Measurements from ENCODE around the gene HMGCLL1.

The HMGCLL1 gene

DNA sequence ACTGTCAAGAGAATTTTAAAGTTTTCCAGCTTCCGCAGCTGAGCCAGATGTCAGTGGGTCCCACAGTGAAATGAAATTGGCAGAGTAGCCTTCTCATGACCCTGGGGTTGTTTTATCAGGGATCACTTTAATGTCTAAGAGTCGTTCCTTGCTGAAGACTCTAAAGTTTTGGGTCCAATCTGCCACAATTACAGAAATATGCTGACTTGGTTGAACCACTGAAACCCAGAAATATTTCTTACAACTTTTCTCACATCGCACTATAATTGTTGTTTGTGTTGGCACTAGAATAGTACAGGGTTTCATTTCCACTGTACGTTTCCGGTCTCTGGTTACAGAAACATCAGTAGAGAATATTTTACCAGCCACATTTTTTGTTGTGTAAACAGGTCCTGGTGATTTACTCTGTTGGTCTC is 109.0 kb downstream of the HMGCLL1 start:
- CTCF ChIA-PET = no interaction called here
- POLR2A ChIA-PET = interaction anchor here (0.5 kb wide), 1 partner anchor 319 kb away, joined by 3 read pairs; no protein-coding TSS in a partner anchor
- no peak for DNase-seq (ENCODE audit: extremely low spot score)
- TF ChIP-seq ZNF384 (IDR thresholded peaks at IDR 0.05) = no peak
- TF ChIP-seq, protein P1, sequence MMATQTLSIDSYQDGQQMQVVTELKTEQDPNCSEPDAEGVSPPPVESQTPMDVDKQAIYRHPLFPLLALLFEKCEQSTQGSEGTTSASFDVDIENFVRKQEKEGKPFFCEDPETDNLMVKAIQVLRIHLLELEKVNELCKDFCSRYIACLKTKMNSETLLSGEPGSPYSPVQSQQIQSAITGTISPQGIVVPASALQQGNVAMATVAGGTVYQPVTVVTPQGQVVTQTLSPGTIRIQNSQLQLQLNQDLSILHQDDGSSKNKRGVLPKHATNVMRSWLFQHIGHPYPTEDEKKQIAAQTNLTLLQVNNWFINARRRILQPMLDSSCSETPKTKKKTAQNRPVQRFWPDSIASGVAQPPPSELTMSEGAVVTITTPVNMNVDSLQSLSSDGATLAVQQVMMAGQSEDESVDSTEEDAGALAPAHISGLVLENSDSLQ (IDR thresholded peaks at IDR 0.05) = no peak
- TF ChIP-seq ELF4 (IDR thresholded peaks at IDR 0.05) = no peak
- TF ChIP-seq HDGF (IDR thresholded peaks at IDR 0.05; ENCODE audit: borderline replicate concordance) = no peak
- no peak for TF ChIP-seq LEF1 (IDR thresholded peaks at IDR 0.05; ENCODE audit: borderline replicate concordance)
- no peak for TF ChIP-seq SUZ12 (IDR thresholded peaks at IDR 0.05)
- TF ChIP-seq L3MBTL2 (conservative IDR thresholded peaks at IDR 0.05) = no peak
- TF ChIP-seq FOXK2 (IDR thresholded peaks at IDR 0.05) = no peak
- TF ChIP-seq SP1 (IDR thresholded peaks at IDR 0.05) = no peak
- TF ChIP-seq TARDBP (IDR thresholded peaks at IDR 0.05) = no peak
- TF ChIP-seq FOXA1 (IDR thresholded peaks at IDR 0.05) = no peak
- TF ChIP-seq FOXM1 (IDR thresholded peaks at IDR 0.05; ENCODE audit: borderline replicate concordance) = no peak
- no peak for TF ChIP-seq NFRKB (IDR thresholded peaks at IDR 0.05)
- no peak for TF ChIP-seq CTBP1 (IDR thresholded peaks at IDR 0.05; ENCODE audit: borderline replicate concordance)
- TF ChIP-seq BHLHE40 (IDR thresholded peaks at IDR 0.05; ENCODE audit: borderline replicate concordance) = no peak

DNA sequence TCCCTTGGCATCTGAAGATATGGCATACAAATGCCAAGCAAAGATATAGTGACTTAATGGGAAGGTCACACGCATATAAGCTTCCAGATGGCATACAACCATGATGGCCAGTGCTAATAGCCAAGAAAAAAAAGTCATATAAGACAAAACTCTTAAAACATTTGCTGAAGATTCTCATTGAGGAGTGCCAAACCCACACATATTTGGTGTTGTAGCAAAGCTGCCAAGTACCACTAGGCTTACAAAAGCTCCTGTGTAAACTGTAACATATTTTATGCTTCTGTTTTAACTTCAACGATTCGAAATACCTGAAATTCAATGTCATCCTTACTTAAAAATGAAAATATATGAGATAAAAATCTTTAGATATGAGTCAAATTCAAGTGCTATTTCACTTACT is 123.0 kb downstream of the HMGCLL1 start:
- no peak for DNase-seq (ENCODE audit: extremely low spot score)
- ChIA-PET POLR2A (no interaction called here), CTCF (no interaction called here)
- TF ChIP-seq ZNF384 (IDR thresholded peaks at IDR 0.05) = no peak
- no peak for TF ChIP-seq TARDBP (IDR thresholded peaks at IDR 0.05)
- TF ChIP-seq SP1 (IDR thresholded peaks at IDR 0.05) = no peak
- TF ChIP-seq, protein P1 (IDR thresholded peaks at IDR 0.05) = no peak
- TF ChIP-seq BHLHE40 (IDR thresholded peaks at IDR 0.05; ENCODE audit: borderline replicate concordance) = no peak
- no peak for TF ChIP-seq HDGF (IDR thresholded peaks at IDR 0.05; ENCODE audit: borderline replicate concordance)
- no peak for TF ChIP-seq SUZ12 (IDR thresholded peaks at IDR 0.05)
- TF ChIP-seq FOXM1 (IDR thresholded peaks at IDR 0.05; ENCODE audit: borderline replicate concordance) = no peak
- TF ChIP-seq CTBP1 (IDR thresholded peaks at IDR 0.05; ENCODE audit: borderline replicate concordance) = no peak
- no peak for TF ChIP-seq NFRKB (IDR thresholded peaks at IDR 0.05)

DNA sequence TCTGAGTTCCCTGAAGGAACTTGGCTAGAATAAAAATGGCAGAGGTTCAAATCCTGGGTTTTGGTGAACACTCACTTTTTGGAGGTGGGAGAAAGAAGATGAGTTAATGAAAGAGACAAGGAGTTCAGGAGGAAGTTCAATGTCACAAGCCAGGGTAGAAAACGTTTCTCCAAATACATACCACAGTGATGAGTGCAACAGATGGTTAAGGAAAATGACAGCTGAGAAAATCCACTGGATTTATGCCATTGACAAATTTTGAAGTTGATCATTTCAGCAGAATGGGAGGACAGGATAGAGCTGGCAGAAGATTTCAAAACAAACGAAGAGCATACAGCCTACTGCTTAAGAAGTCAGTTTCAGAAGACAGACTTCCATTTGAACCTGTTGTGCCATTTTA is 129.0 kb downstream of the HMGCLL1 start:
- no peak for DNase-seq (ENCODE audit: extremely low spot score)
- POLR2A ChIA-PET = no interaction called here
- CTCF ChIA-PET = interaction anchor here (0.7 kb wide), 1 partner anchor 256 kb away, joined by 3 read pairs; no protein-coding TSS in a partner anchor
- no peak for TF ChIP-seq FOXM1 (IDR thresholded peaks at IDR 0.05; ENCODE audit: borderline replicate concordance)

DNA sequence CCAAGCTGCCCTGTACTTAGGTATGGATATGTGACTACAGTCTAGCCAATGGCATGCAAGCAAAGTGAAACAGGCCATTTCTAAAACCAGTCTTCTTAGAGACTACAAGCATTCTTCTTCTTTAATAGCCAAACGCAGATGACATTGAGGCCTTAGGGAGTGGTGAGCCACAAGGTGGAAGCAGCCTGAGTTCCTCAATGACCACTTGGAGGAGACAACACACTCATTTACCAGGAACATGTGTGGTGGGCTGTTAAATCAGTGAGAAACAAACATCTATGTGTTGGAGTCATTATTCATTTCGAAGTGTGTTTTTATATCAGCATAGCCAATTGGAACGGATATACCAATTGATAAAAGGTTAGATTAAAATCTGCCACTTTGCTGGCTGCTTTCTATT is 129.8 kb downstream of the HMGCLL1 start:
- no peak for TF ChIP-seq ARNT (IDR thresholded peaks at IDR 0.05)
- TF ChIP-seq FOXM1 (IDR thresholded peaks at IDR 0.05; ENCODE audit: borderline replicate concordance) = no peak
- TF ChIP-seq SUZ12 (IDR thresholded peaks at IDR 0.05) = no peak
- no peak for TF ChIP-seq TARDBP (IDR thresholded peaks at IDR 0.05)
- TF ChIP-seq LEF1 (IDR thresholded peaks at IDR 0.05; ENCODE audit: borderline replicate concordance) = no peak
- TF ChIP-seq CTBP1 (IDR thresholded peaks at IDR 0.05; ENCODE audit: borderline replicate concordance) = no peak
- TF ChIP-seq L3MBTL2 (conservative IDR thresholded peaks at IDR 0.05) = no peak
- no peak for TF ChIP-seq FOXK2 (IDR thresholded peaks at IDR 0.05)
- no peak for TF ChIP-seq HDGF (IDR thresholded peaks at IDR 0.05; ENCODE audit: borderline replicate concordance)
- TF ChIP-seq ZNF384 (IDR thresholded peaks at IDR 0.05) = no peak
- TF ChIP-seq BHLHE40 (IDR thresholded peaks at IDR 0.05; ENCODE audit: borderline replicate concordance) = no peak
- TF ChIP-seq, protein P1 (IDR thresholded peaks at IDR 0.05) = no peak
- TF ChIP-seq FOXA1 (IDR thresholded peaks at IDR 0.05) = no peak
- TF ChIP-seq ELF4 (IDR thresholded peaks at IDR 0.05) = no peak
- TF ChIP-seq SP1 (IDR thresholded peaks at IDR 0.05) = no peak
- ChIA-PET CTCF (interaction anchor here (0.9 kb wide), 2 partner anchors 492 to 844 kb away, joined by 3 read pairs; no protein-coding TSS in a partner anchor), POLR2A (no interaction called here)
- peak; percentile 13 for DNase-seq (ENCODE audit: extremely low spot score)

DNA sequence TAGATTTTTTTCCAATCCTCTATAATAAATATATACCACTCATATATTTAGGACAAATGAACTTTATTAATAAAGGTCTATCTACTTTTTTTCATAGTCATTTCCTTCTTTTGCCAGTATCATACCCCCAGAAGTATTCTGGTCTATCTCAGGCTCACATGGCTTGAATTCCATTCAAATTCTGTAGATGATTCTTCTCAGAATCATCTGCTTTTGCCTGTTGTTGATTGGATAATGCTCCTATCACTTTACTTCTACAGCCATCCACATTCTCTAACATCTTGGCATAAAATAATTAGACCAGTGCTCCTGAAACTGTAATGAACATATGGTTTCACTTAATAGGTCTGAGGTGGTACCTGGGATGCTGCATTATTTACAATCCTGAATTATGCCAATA is 130.5 kb downstream of the HMGCLL1 start:
- CTCF ChIA-PET = interaction anchor here (0.9 kb wide), 2 partner anchors 492 to 844 kb away, joined by 3 read pairs; no protein-coding TSS in a partner anchor
- TF ChIP-seq FOXM1 (IDR thresholded peaks at IDR 0.05; ENCODE audit: borderline replicate concordance) = no peak
- no peak for DNase-seq (ENCODE audit: extremely low spot score)
- POLR2A ChIA-PET = no interaction called here

DNA sequence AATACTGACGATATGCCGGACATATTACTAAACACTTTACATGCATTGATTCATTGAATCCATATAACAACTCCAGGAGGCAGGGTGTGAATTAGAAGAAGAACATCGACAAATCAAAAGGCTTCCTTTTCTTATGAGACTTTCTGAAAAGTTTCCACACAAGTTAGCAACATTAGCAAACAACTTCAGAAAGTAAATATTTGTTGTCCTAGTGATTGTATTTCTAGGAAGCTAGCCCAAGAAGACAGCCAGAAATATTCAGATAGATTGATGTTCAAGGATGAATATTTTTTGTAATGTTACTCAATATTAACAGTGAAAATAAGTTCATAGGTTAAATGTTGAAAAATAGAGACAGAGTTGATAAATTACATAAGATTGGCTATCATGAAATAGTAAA is 131.1 kb downstream of the HMGCLL1 start:
- no peak for DNase-seq (ENCODE audit: extremely low spot score)
- CTCF ChIA-PET = no interaction called here
- POLR2A ChIA-PET = no interaction called here
- TF ChIP-seq L3MBTL2 (conservative IDR thresholded peaks at IDR 0.05) (no peak), CTBP1 (IDR thresholded peaks at IDR 0.05; ENCODE audit: borderline replicate concordance) (no peak), LEF1 (IDR thresholded peaks at IDR 0.05; ENCODE audit: borderline replicate concordance) (no peak), NFRKB (IDR thresholded peaks at IDR 0.05) (no peak), SP1 (IDR thresholded peaks at IDR 0.05) (no peak), SUZ12 (IDR thresholded peaks at IDR 0.05) (no peak), FOXM1 (IDR thresholded peaks at IDR 0.05; ENCODE audit: borderline replicate concordance) (no peak), FOXK2 (IDR thresholded peaks at IDR 0.05) (no peak), BHLHE40 (IDR thresholded peaks at IDR 0.05; ENCODE audit: borderline replicate concordance) (no peak), TARDBP (IDR thresholded peaks at IDR 0.05) (no peak), ELF4 (IDR thresholded peaks at IDR 0.05) (no peak)
